ENCODE data around the gene GPSM1. TPM values are rescaled to one million over a fixed set of nuclear protein-coding genes. Genes with fewer than 3 reads are reported as not detected.

Gene GPSM1
- total RNA-seq, 1 experiment from 2014 or later: 26.4 TPM

DNA sequence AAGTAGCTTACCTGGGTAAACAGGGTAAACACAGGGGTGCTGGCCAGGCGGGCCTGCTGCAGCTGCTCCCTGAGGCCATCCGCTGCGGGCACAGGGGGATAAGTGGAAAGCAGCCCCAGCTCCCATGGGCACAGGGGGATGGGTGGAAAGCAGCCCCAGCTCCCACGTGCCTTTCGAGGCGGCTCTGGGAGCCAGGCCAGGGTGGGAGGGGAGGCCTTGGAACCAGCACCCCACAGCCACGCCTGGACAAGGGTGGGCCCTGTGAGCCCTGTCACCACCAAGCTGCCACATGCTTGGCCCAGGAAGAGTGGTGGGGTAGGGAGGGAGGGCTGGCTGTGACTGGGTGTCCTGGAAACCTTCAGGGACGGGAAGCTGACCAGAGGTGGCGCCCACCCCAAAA, 54.0 kb downstream of the GPSM1 start:
- ChIA-PET RAD21 (ENCODE audit: low non-redundant PET in 1 of 2, low total read pairs in 2 of 2, uncharacterized antibody in 2 of 2, unreplicated experiment in 2 of 2) (no interaction called here), CTCF (no interaction called here), POLR2A (no interaction called here)
- peaks cover 14 to 21% of the 10 kb centered on the region in 2 experiments; a peak in 3 of 4 replicates for H3K36me3 ChIP-seq (ENCODE audit: control insufficient read depth in 1 of 2, insufficient read depth in 2 of 2, low read length in 2 of 2)
- DNase-seq (ENCODE audit: low read depth, low spot score) (no peak), ATAC-seq (no peak)
- BruUV-seq (replicated peaks): no TSS peak
- no peak overlapping the region for H3K9ac ChIP-seq (ENCODE audit: low read length)
- H2AFZ ChIP-seq (ENCODE audit: low read depth, low read length, poor library complexity, severe bottlenecking): no peak overlapping the region
- no peaks in the 10 kb centered on the region for H3K9me2 ChIP-seq (ENCODE audit: insufficient read depth)
- no peaks in the 10 kb centered on the region for H4K20me1 ChIP-seq (ENCODE audit: insufficient read depth)
- H3K4me2 ChIP-seq (ENCODE audit: low read length): no peak overlapping the region
- H3K4me3 ChIP-seq (replicated peaks in 1 of 2; ENCODE audit: low read depth in 1 of 2, low read length in 2 of 2): no peak overlapping the region
- no peaks in the 10 kb centered on the region for H3K79me2 ChIP-seq (ENCODE audit: insufficient read depth, low read length)
- no peaks in the 10 kb centered on the region for H3K27me3 ChIP-seq (ENCODE audit: insufficient read depth, low read length)
- H3K4me1 ChIP-seq (ENCODE audit: control insufficient read depth in 1 of 2, insufficient read depth in 2 of 2, low read length in 2 of 2): no peaks in the 10 kb centered on the region
- intact Hi-C loops (cut with micrococcal nuclease): no loop called here
- H3K27ac ChIP-seq (ENCODE audit: low read depth, low read length): no peak overlapping the region
- no peak for TF ChIP-seq ZNF274 (IDR thresholded peaks at IDR 0.05; ENCODE audit: low read depth, low read length)
- no peak for TF ChIP-seq CEBPB (IDR thresholded peaks at IDR 0.05; ENCODE audit: low read depth)
- TF ChIP-seq SP1 (IDR thresholded peaks at IDR 0.05; ENCODE audit: low read depth): no peak
- TF ChIP-seq, protein P1, sequence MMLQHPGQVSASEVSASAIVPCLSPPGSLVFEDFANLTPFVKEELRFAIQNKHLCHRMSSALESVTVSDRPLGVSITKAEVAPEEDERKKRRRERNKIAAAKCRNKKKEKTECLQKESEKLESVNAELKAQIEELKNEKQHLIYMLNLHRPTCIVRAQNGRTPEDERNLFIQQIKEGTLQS (IDR thresholded peaks at IDR 0.05): no peak
- TF ChIP-seq SRF (IDR thresholded peaks at IDR 0.05; ENCODE audit: low read depth): no peak
- TF ChIP-seq EZH2 (IDR thresholded peaks at IDR 0.05): no peak
- TF ChIP-seq JUND (IDR thresholded peaks at IDR 0.05): no peak
- no peak for TF ChIP-seq EGR1 (IDR thresholded peaks at IDR 0.05; ENCODE audit: low read depth)
- no peak for TF ChIP-seq FOSL1 (IDR thresholded peaks at IDR 0.05; ENCODE audit: low read depth)
- TF ChIP-seq POLR2AphosphoS5 (IDR thresholded peaks at IDR 0.05; ENCODE audit: low read depth, low read length): no peak
- TF ChIP-seq TCF7L2 (IDR thresholded peaks at IDR 0.05; ENCODE audit: borderline replicate concordance, extremely low read depth, insufficient read depth, insufficient read length): no peak
- no peak for TF ChIP-seq POLR2A (IDR thresholded peaks at IDR 0.05; ENCODE audit: borderline replicate concordance, extremely low read depth, insufficient read depth, insufficient read length)
- no peaks in the 10 kb centered on the region for H3K9me3 ChIP-seq (ENCODE audit: control insufficient read depth in 1 of 2, insufficient read depth in 1 of 2, low read depth in 1 of 2, low read length in 2 of 2)

DNA sequence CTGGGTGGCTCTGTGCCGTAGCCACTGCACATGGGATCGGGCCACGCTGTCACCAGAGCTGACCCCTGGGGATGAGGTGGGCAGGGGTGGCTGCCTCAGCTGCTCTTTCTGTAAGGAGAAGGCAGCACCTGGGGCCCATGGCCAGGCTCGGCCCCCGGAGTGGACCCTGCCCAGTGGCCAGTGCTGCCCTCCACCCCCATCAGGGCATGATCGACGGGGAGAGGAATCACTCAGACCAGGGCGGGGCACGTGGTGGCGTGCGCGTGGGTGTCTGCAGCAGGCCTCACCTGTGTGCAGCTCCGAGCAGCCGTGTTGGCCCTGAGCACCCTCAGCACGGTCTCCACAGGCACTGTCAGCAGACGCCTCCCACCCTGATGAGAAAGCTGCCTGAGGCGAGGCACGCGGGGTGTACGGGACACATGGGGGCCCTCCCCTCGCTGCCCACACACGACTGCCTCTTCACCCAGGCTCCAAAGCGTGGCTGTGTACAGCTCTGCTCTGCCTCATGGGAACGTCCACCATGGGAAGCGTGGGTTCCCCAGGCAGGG, 54.7 kb downstream of the GPSM1 start:
- H3K36me3 ChIP-seq (ENCODE audit: control insufficient read depth in 1 of 2, insufficient read depth in 2 of 2, low read length in 2 of 2): peaks cover 14 to 21% of the 10 kb centered on the region in 2 experiments; a peak in 3 of 4 replicates
- H4K20me1 ChIP-seq (ENCODE audit: insufficient read depth): no peaks in the 10 kb centered on the region
- ATAC-seq: no peak
- H3K4me1 ChIP-seq (ENCODE audit: control insufficient read depth in 1 of 2, insufficient read depth in 2 of 2, low read length in 2 of 2): no peaks in the 10 kb centered on the region
- DNase-seq (ENCODE audit: low read depth, low spot score): no peak
- TF ChIP-seq YY1 (IDR thresholded peaks at IDR 0.05; ENCODE audit: extremely low read depth, insufficient replicate concordance, low read depth, low read length): no peak
- no peak for TF ChIP-seq POLR2A (IDR thresholded peaks at IDR 0.05; ENCODE audit: borderline replicate concordance, extremely low read depth, insufficient read depth, insufficient read length)
- no peak for TF ChIP-seq CEBPB (IDR thresholded peaks at IDR 0.05; ENCODE audit: low read depth)
- TF ChIP-seq EZH2 (IDR thresholded peaks at IDR 0.05): no peak
- no peak for TF ChIP-seq EZH2phosphoT487 (IDR thresholded peaks at IDR 0.05; ENCODE audit: borderline replicate concordance)
- TF ChIP-seq CBX3 (IDR thresholded peaks at IDR 0.05; ENCODE audit: low read depth): no peak
- no peak for TF ChIP-seq POLR2AphosphoS5 (IDR thresholded peaks at IDR 0.05; ENCODE audit: low read depth, low read length)
- no peak for TF ChIP-seq ZNF274 (IDR thresholded peaks at IDR 0.05; ENCODE audit: low read depth, low read length)
- no peak for TF ChIP-seq ELF1 (IDR thresholded peaks at IDR 0.05; ENCODE audit: borderline replicate concordance, low read depth)
- no peak for TF ChIP-seq RAD21 (IDR thresholded peaks at IDR 0.05; ENCODE audit: low read depth)
- TF ChIP-seq ZFX (IDR thresholded peaks at IDR 0.05): no peak
- no peak for TF ChIP-seq SIN3A (IDR thresholded peaks at IDR 0.05; ENCODE audit: low read depth)
- no peak for TF ChIP-seq SRF (IDR thresholded peaks at IDR 0.05; ENCODE audit: low read depth)
- BruUV-seq (replicated peaks): no TSS peak
- no peak overlapping the region for H3K4me2 ChIP-seq (ENCODE audit: low read length)
- H3K4me3 ChIP-seq (replicated peaks in 1 of 2; ENCODE audit: low read depth in 1 of 2, low read length in 2 of 2): no peak overlapping the region
- H3K9me2 ChIP-seq (ENCODE audit: insufficient read depth): no peaks in the 10 kb centered on the region
- H3K9me3 ChIP-seq (ENCODE audit: control insufficient read depth in 1 of 2, insufficient read depth in 1 of 2, low read depth in 1 of 2, low read length in 2 of 2): no peaks in the 10 kb centered on the region
- no peak overlapping the region for H2AFZ ChIP-seq (ENCODE audit: low read depth, low read length, poor library complexity, severe bottlenecking)
- H3K9ac ChIP-seq (ENCODE audit: low read length): no peak overlapping the region
- RAD21 ChIA-PET (ENCODE audit: low non-redundant PET in 1 of 2, low total read pairs in 2 of 2, uncharacterized antibody in 2 of 2, unreplicated experiment in 2 of 2): no interaction called here
- intact Hi-C loops (cut with micrococcal nuclease): no loop called here
- H3K79me2 ChIP-seq (ENCODE audit: insufficient read depth, low read length): no peaks in the 10 kb centered on the region
- POLR2A ChIA-PET: no interaction called here
- H3K27ac ChIP-seq (ENCODE audit: low read depth, low read length): no peak overlapping the region
- CTCF ChIA-PET: no interaction called here
- no peaks in the 10 kb centered on the region for H3K27me3 ChIP-seq (ENCODE audit: insufficient read depth, low read length)

All from HCT116 (cell line).